Skeletal muscle satellite cell (primary cell): ENCODE data around the gene TANC1.

Source experiments
- H3K27me3 ChIP-seq: 2 replicates; pipeline ENCODE4 v1.7.0; 2013; ENCODE audit warnings: low read length; ENCODE audit not compliant: control insufficient read depth, insufficient read depth
- H3K36me3 ChIP-seq: 2 replicates; pipeline ENCODE4 v1.7.0; 2013; ENCODE audit warnings: mild to moderate bottlenecking, control low read depth, low read length; ENCODE audit not compliant: insufficient read depth
- H3K4me1 ChIP-seq: 2 replicates; pipeline ENCODE4 v1.7.0; 2013; ENCODE audit warnings: low read length; ENCODE audit not compliant: control insufficient read depth, insufficient read depth
- H3K4me2 ChIP-seq: 2 replicates; pipeline ENCODE4 v1.7.0; 2013; ENCODE audit warnings: mild to moderate bottlenecking, low read length
- H3K4me3 ChIP-seq: 2 replicates; pipeline ENCODE4 v1.7.0; 2013; ENCODE audit warnings: low read length
- H3K9ac ChIP-seq: 2 replicates; pipeline ENCODE4 v1.7.0; 2013; ENCODE audit warnings: mild to moderate bottlenecking, low read depth, low read length, moderate library complexity
- H3K9me3 ChIP-seq: replicated peaks from 2 replicates; pipeline ENCODE4 v1.7.0; 2013; ENCODE audit warnings: mild to moderate bottlenecking, control low read depth, low read length

Gene TANC1

GRCh38 chr2:159067971-159068370, 99.5 kb downstream of the TANC1 start:
- H3K27me3 ChIP-seq = no peaks in the 10 kb centered on the region
- H3K4me3 ChIP-seq = no peak overlapping the region
- H3K4me2 ChIP-seq = no peak overlapping the region
- H3K36me3 ChIP-seq = no peaks in the 10 kb centered on the region
- H3K4me1 ChIP-seq = peaks cover 34% of the 10 kb centered on the region
- H3K9me3 ChIP-seq = no peaks in the 10 kb centered on the region
- no peak overlapping the region for H3K9ac ChIP-seq

DNA sequence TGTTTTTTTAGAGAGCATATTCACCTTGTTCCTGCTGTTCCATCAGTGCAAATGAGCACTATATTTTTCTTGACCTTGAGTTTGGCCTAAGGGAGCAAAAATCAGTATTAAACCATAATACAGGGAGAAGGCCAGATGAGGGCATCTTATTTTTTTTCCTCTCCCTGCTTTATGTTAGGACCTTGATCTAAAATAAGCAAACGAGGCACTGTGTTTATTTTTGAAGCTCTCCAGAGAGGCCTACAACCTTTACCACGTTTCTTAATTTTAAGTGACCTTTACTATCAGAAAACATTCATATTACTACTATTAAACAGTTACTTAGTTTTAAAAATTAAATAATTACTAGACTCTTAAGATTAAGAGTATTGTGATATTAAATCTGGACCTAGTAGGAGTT, 100.8 kb downstream of the TANC1 start:
- Histone ChIP-seq H3K9ac (peak overlapping the region; percentile 31), H3K4me3 (no peak overlapping the region), H3K36me3 (no peaks in the 10 kb centered on the region), H3K9me3 (no peaks in the 10 kb centered on the region), H3K4me2 (no peak overlapping the region), H3K4me1 (peaks cover 46% of the 10 kb centered on the region), H3K27me3 (no peaks in the 10 kb centered on the region)

DNA sequence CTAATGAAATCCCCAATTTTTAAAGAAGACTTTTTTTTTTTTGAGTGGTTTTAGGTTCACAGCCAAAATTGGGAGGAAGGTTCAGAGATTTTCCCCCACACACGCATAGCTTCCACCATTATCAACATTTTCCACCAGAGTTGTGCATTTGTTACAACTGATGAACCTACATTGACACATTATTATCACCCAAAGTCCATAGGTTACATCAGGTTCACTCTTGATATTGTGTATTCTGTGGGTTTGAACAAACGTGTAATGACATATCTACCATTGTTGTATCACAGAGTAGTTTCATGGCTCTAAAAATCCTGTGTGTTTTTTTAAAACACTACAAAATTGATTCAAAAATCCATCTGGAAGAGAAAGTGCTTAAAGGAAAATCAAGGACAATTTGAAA, 101.8 kb downstream of the TANC1 start:
- H3K27me3 ChIP-seq = no peaks in the 10 kb centered on the region
- H3K4me2 ChIP-seq = no peak overlapping the region
- H3K4me3 ChIP-seq = no peak overlapping the region
- H3K9me3 ChIP-seq = no peaks in the 10 kb centered on the region
- H3K4me1 ChIP-seq = peaks cover 39% of the 10 kb centered on the region
- H3K36me3 ChIP-seq = no peaks in the 10 kb centered on the region
- no peak overlapping the region for H3K9ac ChIP-seq

DNA sequence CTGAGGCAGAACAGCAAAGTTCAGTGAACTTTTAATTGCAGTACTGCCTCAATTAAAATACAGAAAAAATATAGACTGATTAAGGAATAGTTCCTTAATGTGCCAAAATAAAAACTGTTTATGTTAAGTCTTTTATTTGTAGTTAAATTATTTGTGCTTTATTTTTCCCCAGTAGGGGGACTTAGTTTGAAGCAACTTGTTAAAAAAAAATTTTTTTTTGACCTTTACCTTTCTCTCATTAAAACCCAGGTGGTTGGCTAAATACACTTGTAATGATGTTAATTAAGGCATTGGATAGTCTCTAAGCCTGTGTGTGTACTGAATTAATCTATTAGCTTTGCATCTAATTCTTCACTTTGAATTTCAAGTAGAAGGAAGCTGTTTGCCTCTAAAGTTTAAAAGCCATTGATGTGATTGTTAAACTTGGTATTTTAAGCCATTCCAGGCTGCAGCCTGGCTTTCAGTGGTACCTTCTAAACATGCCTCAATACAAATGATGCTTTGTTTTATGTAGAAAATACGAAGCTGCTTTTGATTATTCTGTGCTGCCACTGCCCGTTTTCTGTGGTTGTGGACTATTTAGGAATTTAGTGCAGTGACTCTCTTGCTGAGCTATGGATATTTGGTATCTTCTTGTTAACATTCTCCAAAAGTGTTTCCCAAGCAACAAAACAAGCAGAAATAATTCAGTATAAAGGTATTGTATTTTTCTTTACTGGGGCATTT, 102.9 kb downstream of the TANC1 start:
- Histone ChIP-seq H3K4me2 (no peak overlapping the region), H3K27me3 (no peaks in the 10 kb centered on the region), H3K9ac (no peak overlapping the region), H3K36me3 (no peaks in the 10 kb centered on the region), H3K4me1 (peaks cover 42% of the 10 kb centered on the region), H3K9me3 (no peaks in the 10 kb centered on the region), H3K4me3 (no peak overlapping the region)

- Histone ChIP-seq H3K4me2 (peak overlapping the region; percentile 67), H3K9me3 (no peaks in the 10 kb centered on the region), H3K9ac (peak overlapping the region; percentile 36), H3K4me3 (no peak overlapping the region), H3K27me3 (no peaks in the 10 kb centered on the region), H3K4me1 (peaks cover 49% of the 10 kb centered on the region), H3K36me3 (no peaks in the 10 kb centered on the region)
Measured at GRCh38 chr2:159072795-159073194, 104.4 kb downstream of the TANC1 start.

DNA sequence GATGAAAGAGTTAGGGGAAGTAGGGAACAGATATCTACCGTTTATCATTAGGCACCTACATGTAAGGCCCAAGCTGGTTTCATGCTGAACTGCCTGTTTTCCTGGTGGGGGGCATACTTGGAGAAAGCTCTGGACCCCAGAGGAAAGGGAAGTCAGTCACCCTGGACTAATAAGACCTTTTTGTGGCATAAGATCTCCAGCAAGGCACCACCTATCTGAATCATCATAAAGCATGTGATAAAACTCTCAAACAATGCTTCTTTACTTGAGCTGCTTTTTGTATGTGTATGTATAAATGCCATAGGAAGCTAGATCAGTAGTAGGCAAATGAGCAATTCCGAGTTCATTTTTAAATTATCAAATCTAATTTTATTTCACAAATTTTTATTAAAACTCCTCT, 104.8 kb downstream of the TANC1 start:
- H3K36me3 ChIP-seq = no peaks in the 10 kb centered on the region
- peak overlapping the region; percentile 36 for H3K9ac ChIP-seq
- H3K4me3 ChIP-seq = peak overlapping the region; percentile 3

GRCh38 chr2:159074605-159075004, 106.2 kb downstream of the TANC1 start:
- Histone ChIP-seq H3K9ac (no peak overlapping the region), H3K4me1 (peaks cover 46% of the 10 kb centered on the region)

More for the DNA sequence above, 104.8 kb downstream of the TANC1 start:
- Histone ChIP-seq H3K4me1 (peaks cover 53% of the 10 kb centered on the region), H3K4me2 (peak overlapping the region; percentile 67), H3K27me3 (no peaks in the 10 kb centered on the region), H3K9me3 (no peaks in the 10 kb centered on the region)

GRCh38 chr2:159075727-159076126, 107.3 kb downstream of the TANC1 start:
- H3K9me3 ChIP-seq = no peaks in the 10 kb centered on the region
- H3K4me2 ChIP-seq = peak overlapping the region; percentile 12
- peaks cover 42% of the 10 kb centered on the region for H3K4me1 ChIP-seq
- no peaks in the 10 kb centered on the region for H3K27me3 ChIP-seq
- H3K36me3 ChIP-seq = no peaks in the 10 kb centered on the region
- H3K4me3 ChIP-seq = no peak overlapping the region
- no peak overlapping the region for H3K9ac ChIP-seq

More at GRCh38 chr2:159074605-159075004, 106.2 kb downstream of the TANC1 start:
- no peaks in the 10 kb centered on the region for H3K27me3 ChIP-seq
- H3K36me3 ChIP-seq = no peaks in the 10 kb centered on the region
- H3K9me3 ChIP-seq = no peaks in the 10 kb centered on the region
- H3K4me3 ChIP-seq = no peak overlapping the region
- H3K4me2 ChIP-seq = no peak overlapping the region

DNA sequence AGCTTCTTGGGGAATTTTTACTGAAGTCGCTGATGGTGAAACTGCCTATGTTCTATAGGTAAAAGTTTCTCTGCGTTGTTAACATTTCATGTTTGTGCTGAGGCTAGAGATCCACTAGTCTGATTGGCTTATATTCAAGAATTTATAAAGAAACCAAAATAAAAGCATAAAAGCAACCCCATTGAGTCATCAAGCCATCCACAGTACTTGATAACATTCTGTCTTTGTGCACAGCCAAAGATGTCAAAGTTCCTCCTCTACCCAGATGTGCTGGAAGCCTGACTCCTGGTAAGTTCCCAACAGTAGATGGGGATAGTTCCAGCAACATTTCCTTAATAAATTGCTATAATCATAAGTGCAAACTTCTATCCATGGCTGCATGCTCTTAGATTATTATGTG, 107.8 kb downstream of the TANC1 start:
- Histone ChIP-seq H3K4me3 (no peak overlapping the region), H3K9ac (no peak overlapping the region), H3K4me2 (peak overlapping the region; percentile 12), H3K9me3 (no peaks in the 10 kb centered on the region), H3K4me1 (peaks cover 42% of the 10 kb centered on the region), H3K36me3 (no peaks in the 10 kb centered on the region), H3K27me3 (no peaks in the 10 kb centered on the region)

DNA sequence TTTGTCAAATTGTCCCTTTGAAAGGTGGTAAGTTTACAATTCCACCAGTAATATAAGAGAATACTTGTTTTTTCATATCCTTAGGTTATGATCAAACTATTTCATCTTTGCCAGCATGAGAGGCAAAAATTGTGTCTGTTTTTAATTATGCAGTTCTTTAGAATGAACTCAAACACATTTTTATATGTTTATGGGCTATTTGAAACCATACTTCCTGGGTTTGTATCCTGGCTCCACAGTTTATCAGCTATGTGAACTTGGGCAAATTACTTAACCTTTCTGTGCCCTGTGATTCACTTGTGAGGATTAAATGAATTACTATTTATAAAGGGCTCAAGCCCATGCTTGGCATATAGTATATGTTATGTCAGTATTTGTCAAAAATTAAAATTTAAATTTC, 109.4 kb downstream of the TANC1 start:
- Histone ChIP-seq H3K27me3 (no peaks in the 10 kb centered on the region), H3K4me3 (no peak overlapping the region), H3K36me3 (no peaks in the 10 kb centered on the region), H3K9me3 (no peaks in the 10 kb centered on the region), H3K4me2 (no peak overlapping the region), H3K9ac (no peak overlapping the region), H3K4me1 (peaks cover 34% of the 10 kb centered on the region)

GRCh38 chr2:159078443-159078842, 110.0 kb downstream of the TANC1 start:
- no peak overlapping the region for H3K4me2 ChIP-seq
- H3K27me3 ChIP-seq = no peaks in the 10 kb centered on the region
- peaks cover 32% of the 10 kb centered on the region for H3K4me1 ChIP-seq
- no peak overlapping the region for H3K4me3 ChIP-seq
- no peaks in the 10 kb centered on the region for H3K36me3 ChIP-seq
- no peaks in the 10 kb centered on the region for H3K9me3 ChIP-seq
- no peak overlapping the region for H3K9ac ChIP-seq

DNA sequence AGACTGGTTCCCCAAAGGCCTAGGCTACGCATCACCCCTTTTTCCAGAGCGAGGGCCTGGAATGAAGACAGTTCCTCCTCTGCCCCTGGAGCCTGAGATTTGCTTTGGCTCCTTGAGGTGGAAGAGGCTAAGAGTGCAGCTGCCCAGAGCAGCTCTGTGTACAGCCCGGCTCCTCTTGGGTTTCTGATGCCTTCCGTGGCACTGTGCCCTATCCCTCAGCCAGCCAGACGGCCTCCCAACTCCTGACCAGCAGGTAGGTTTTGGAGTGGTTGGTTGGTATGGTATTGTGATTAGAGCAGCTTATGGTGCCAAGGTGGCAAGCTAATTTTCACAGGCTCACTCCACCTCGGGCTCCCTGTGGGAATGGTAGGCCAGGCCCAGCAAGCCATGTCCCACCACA, 112.2 kb downstream of the TANC1 start:
- no peaks in the 10 kb centered on the region for H3K27me3 ChIP-seq
- no peaks in the 10 kb centered on the region for H3K9me3 ChIP-seq
- H3K4me2 ChIP-seq = no peak overlapping the region
- H3K36me3 ChIP-seq = no peaks in the 10 kb centered on the region
- H3K9ac ChIP-seq = no peak overlapping the region
- peaks cover 37% of the 10 kb centered on the region for H3K4me1 ChIP-seq
- H3K4me3 ChIP-seq = no peak overlapping the region
